ENCODE measurements around the gene PRPSAP1.

DNA sequence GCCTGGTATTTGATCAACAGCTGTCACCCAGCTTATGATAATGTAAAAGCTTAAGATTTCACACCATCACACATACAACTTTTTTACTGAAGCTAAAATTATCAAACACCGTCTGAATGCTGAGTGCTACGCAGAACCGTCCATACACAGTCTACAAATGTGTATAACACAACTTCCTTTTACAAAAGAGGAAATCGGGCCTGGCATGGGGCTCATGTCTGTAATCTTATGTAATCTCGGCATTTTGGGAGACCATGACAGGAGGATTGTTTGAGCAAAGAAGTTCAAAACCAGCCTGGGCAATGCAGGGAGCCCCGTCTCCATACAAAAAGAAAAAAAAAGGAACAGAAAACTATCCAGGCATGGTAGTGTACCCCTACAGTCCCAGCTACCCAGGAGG, 26.0 kb downstream of the PRPSAP1 start:
- TF ChIP-seq CTCF (conservative IDR thresholded peaks at IDR 0.05; ENCODE audit: low read depth, low read length) (no peak), EZH2 (IDR thresholded peaks at IDR 0.05; ENCODE audit: borderline replicate concordance, low read depth, low read length, poor library complexity, severe bottlenecking) (no peak)
